ENCODE data around the gene GNAQ. TPM values are rescaled to one million over a fixed set of nuclear protein-coding genes. Genes with fewer than 3 reads are reported as not detected.
"Not testable (repeated sequence)": the region's sequence is repeated elsewhere in the genome, so short reads cannot be mapped to it uniquely, and the experiment has no call there.

The GNAQ gene
- total RNA-seq, 1 donor, result 53.1 TPM

- TF ChIP-seq CTCF (IDR thresholded peaks at IDR 0.05; ENCODE audit: insufficient read depth, low read depth, low read length), result no peak
- no peak for DNase-seq (ENCODE audit: low read depth)
- H3K4me3 ChIP-seq (ENCODE audit: low read depth, low read length), result no peak overlapping the region
These were observed 300.5 kb downstream of the GNAQ start for GRCh38 chr9:77731008-77731698.

GRCh38 chr9:77729177-77729576, 302.4 kb downstream of the GNAQ start:
- H3K4me3 ChIP-seq (ENCODE audit: low read depth, low read length), result no peak overlapping the region
- DNase-seq (ENCODE audit: low read depth), result no peak
- no peak for TF ChIP-seq CTCF (IDR thresholded peaks at IDR 0.05; ENCODE audit: insufficient read depth, low read depth, low read length)

- DNase-seq (ENCODE audit: low read depth), result no peak
- no peak overlapping the region for H3K4me3 ChIP-seq (ENCODE audit: low read depth, low read length)
- TF ChIP-seq CTCF (IDR thresholded peaks at IDR 0.05; ENCODE audit: insufficient read depth, low read depth, low read length), result no peak
These were observed 304.8 kb downstream of the GNAQ start for GRCh38 chr9:77726814-77727213.

- DNase-seq (ENCODE audit: low read depth), result no peak
- no peak overlapping the region for H3K4me3 ChIP-seq (ENCODE audit: low read depth, low read length)
- TF ChIP-seq CTCF (IDR thresholded peaks at IDR 0.05; ENCODE audit: insufficient read depth, low read depth, low read length), result no peak
These were observed 305.3 kb downstream of the GNAQ start for GRCh38 chr9:77726289-77726688.

GRCh38 chr9:77725820-77726219, 305.8 kb downstream of the GNAQ start:
- no peak overlapping the region for H3K4me3 ChIP-seq (ENCODE audit: low read depth, low read length)
- no peak for DNase-seq (ENCODE audit: low read depth)
- TF ChIP-seq CTCF (IDR thresholded peaks at IDR 0.05; ENCODE audit: insufficient read depth, low read depth, low read length), result no peak

- H3K4me3 ChIP-seq (ENCODE audit: low read depth, low read length), result no peak overlapping the region
- no peak for TF ChIP-seq CTCF (IDR thresholded peaks at IDR 0.05; ENCODE audit: insufficient read depth, low read depth, low read length)
- DNase-seq (ENCODE audit: low read depth), result no peak
These were observed 306.4 kb downstream of the GNAQ start for GRCh38 chr9:77725046-77725694.

GRCh38 chr9:77721156-77721555, 310.5 kb downstream of the GNAQ start:
- not testable (repeated sequence) for DNase-seq (ENCODE audit: low read depth); H3K4me3 ChIP-seq (ENCODE audit: low read depth, low read length)

Measured in fibroblast of villous mesenchyme (primary cell).